ENCODE results near the gene CD83.
A peak's percentile ranks its signal among the peaks of the same experiment; 100 is the strongest.

CD83 gene, protein sequence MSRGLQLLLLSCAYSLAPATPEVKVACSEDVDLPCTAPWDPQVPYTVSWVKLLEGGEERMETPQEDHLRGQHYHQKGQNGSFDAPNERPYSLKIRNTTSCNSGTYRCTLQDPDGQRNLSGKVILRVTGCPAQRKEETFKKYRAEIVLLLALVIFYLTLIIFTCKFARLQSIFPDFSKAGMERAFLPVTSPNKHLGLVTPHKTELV

DNA sequence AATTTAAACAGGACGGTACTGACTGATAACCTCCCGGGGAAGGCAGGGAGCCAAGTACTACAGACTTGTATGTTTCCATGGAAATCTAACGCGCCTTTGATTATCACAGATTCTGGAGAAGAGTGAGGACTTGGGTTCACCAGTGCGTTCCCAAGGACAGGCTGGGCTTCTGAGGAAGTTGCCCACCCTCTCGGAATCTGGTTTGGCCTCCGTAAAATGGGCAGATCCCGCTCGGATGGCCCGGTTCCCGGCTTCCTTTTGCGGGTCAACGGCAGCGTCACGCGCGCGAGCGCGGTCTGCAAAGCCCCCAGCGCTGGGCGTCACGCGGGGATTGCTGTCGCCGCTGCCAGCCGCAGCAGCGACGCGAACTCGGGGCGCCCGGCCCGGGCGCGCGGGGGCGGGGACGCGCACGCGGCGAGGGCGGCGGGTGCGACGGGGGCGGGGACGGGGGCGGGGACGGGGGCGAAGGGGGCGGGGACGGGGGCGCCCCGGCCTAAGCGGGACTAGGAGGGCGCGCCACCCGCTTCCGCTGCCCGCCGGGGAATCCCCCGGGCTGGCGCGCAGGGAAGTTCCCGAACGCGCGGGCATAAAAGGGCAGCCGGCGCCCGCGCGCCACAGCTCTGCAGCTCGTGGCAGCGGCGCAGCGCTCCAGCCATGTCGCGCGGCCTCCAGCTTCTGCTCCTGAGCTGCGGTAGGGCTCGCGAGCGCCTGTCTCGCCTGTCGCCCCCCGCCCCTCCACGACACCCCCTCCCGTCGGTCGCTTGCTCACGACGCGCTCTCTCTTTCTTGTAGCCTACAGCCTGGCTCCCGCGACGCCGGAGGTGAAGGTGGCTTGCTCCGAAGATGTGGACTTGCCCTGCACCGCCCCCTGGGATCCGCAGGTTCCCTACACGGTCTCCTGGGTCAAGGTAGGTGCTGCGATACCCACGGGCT lies at the start of gene CD83:
TSS of gene CD83 (plus strand) at position 615 of the 933 bp plus-strand sequence. CDS start at position 655, 40 bp downstream.
- peak; percentile 72 to 88 (median 82) for DNase-seq

- DNase-seq = no peak
Measured at GRCh38 chr6:14068133-14068532, 49.4 kb upstream of the CD83 start.

- no peak for DNase-seq
Measured at GRCh38 chr6:14068623-14069022, 48.9 kb upstream of the CD83 start.

DNA sequence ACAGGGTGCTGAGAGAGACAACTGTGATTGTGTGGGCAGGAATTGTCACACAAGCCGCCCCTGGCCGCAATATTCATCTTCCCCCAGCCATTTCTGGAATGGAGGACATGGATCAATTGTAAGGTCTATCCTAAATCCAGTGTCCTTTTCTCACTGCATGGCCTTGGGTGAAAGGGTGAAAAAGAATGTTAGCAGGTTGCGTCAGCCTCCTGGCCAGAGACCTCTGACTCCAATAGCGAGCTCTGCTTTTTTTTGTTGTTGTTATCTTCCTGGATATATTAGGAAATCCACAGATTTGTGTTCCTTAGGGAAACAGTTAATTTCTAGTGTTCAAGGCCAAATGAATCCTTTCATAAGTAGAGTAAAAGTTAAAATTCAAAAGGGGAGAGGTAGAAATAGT lies 47.1 kb upstream of the CD83 start:
- no peak for DNase-seq

DNA sequence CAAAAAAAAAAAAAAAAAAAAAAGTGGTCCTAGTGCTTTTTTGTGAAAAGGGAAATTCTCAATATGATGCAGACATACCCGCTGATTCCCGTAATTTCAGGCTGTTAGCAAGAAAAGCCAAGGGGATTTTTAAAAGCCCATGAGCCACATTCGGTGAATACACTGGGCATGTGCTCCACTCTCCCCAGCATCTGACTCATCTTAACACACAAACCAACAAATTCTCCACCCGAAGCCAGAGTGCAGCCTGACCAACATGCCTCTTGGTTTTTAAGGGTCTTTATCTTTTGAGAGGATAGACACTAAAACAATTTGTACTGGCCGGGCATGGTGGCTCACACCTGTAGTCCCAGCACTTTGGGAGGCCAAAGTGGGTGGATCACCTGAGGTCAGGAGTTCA lies 45.5 kb upstream of the CD83 start:
- DNase-seq = no peak

- peak in 1 of 6 experiments; percentile 17 for DNase-seq
Measured at GRCh38 chr6:14073561-14074354, 43.8 kb upstream of the CD83 start.

DNA sequence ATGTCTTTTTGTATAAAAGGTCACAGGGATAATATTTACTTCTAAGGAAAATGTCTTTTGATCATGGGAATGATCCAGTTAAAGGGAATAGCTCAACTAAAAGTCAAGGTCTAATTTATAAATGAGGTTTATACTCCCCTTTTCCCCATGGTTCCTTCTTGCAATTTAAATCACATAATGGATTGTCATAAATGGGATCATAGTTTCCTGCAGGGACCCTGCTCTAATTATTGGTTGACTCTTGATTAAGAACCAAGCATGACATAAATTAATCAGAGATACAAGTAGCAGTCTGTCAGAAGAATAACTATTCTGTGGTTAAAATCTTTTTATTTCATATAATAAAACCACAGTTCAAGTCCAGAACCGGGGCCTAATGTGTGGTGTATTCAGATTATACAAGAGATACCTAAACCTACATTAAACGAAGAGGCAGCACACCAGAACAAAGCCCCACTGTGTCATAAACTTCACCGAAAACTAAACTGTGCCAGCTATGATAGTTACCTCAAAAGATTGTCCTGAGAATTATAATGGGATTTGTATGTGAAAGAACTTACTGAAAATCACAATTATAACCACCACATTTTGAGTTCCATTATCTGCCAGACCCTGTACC lies 43.0 kb upstream of the CD83 start:
- DNase-seq = no peak

GRCh38 chr6:14075095-14075503 lies 42.5 kb upstream of the CD83 start:
- DNase-seq = peak in 3 of 6 experiments; percentile 60 to 66 (median 63)

DNA sequence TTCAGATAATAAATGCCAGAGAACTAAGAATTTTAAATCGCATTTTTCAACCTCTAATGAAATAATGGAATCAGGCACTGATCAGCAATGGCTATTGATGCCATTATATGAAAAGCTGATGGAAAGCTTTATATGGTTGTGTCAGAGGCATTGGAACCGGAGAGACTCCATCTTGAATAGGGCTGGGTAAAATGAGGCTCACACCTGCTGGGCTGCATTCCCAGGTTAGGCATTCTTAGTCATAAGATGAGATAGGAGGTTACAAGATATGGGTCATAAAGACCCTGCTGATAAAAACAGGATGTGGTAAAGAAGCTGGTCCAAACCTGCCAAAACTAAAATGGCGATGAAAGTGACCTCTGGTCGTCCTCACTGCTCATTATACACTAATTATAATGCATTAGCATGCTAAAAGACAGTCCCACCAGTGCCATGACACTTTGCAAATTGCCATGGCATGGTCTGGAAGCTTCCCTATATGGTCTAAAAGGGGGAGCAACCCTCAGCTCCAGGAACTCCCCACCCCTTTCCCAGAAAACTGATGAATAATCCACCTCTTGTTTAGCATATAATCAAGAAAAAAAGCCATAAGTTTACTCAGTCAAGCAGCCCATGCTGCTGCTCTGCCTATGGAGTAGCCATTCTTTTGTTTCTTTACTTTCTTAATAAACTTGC lies 40.2 kb upstream of the CD83 start:
- no peak for DNase-seq

DNA sequence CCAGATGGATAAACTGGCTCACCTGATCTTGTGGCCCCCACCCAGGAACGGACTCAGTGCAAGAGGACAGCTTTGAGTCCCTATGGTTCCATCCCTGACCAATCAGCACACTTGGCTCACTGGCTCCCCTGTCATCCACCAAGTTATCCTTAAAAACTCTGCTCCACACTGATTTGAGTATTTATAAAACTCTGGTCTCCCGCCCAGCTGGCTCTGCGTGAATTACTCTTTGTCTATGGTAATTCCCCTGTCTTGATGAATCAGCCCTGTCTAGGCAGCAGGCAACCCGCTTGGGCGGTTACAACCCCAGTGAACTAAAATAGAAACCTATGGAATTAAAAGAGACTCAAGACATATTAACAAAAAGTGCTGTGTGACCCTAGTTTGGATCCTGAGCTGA lies 38.1 kb upstream of the CD83 start:
- DNase-seq = no peak

DNA sequence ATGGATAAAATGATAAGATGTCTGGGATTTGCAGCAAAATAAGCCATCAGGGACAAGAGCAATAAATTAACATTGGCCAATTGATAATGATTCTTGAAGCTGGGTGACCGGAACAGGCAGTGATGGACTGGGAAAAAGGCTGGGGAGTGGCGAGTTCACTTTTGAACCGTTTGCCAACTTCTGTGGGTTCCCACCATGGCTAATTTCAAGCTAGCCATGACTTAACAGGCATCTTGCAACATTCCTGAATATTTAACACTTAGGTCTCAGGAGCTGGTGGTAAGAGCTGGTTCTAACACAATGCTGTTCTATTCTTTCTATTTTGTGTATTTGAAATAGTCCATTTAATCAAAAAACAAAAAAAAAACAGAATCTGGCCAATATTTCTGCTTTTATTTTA lies 37.6 kb upstream of the CD83 start:
- DNase-seq = no peak

DNA sequence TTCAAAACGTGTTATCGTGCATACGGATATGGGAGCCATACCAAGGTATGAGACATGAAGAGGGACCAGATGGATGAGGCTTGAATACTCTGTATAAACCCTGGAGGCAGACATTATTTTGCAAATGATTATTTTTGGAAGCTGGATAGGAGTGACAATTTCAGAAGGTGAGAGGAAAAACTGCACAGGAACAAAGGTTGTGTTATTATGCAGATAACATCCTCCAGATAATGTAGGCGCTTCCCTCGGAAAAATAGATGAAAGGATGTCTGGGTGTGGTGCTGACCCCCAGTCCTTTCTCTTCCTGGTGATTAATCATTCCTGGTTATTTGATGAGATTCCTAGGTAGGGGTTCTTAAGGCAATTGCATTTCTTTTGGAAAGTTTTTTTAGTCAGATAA lies 36.4 kb upstream of the CD83 start:
- DNase-seq = no peak

- DNase-seq = no peak
Measured at GRCh38 chr6:14082771-14083170, 34.8 kb upstream of the CD83 start.

DNA sequence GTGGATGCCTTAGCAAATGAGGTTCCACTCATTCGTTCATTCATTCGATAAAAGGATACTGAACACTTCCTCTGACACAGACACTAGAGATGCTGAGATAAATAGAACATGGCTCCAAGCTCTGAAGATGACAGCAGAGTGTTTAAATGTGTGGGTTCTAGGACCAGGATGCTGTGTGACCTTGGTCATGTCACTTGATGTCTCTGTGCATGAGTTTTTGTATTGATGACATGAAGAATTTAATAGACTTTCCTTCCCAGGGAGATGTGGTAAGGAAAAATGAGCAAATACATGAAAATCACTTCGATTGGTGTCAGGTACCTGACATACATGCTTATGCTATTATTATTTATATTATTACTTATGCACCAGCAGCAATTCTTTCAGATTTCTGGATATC lies 34.3 kb upstream of the CD83 start:
- no peak for DNase-seq

DNA sequence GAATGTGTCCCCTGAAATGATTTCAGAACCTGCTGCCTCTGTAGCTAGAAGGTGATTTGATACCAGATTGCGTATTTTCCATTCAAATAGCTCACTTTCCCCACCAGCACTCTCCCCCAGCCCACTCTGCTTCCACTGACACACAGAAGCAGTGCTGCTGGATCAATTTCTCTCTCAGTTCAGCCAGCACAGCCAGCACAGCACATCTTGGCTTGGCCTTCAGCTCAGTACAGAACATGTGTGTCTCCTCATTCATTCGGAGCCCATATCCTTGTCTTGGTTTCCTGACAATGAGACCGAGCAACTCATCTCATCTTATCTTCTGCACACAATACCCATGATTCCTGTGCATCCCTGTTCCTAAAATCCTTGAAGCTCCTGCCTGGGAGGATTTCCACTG lies 33.8 kb upstream of the CD83 start:
- no peak for DNase-seq

- no peak for DNase-seq
Measured at GRCh38 chr6:14084388-14084787, 33.2 kb upstream of the CD83 start.

GRCh38 chr6:14085176-14085787 lies 32.3 kb upstream of the CD83 start:
- DNase-seq = no peak

DNA sequence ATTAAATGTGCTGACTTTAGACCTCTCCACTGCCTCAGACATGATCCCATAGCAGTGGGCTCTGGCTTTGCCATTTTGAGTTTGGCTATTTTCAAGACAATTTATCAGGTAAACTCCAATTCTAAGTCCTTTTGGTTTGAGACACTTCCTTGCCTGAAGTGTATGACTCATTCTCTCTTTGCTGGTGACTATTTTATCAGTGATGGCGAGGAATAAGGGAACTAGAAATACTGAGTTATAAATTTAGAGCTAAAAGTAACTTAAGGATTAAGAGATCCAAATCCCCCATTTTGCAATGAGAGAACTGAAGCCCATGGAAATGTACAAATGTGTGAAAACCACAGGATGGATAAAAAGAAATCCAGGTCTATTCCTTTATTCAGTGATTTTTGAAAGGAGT lies 30.9 kb upstream of the CD83 start:
- DNase-seq = no peak

- no peak for DNase-seq
Measured at GRCh38 chr6:14088600-14089192, 28.9 kb upstream of the CD83 start.

DNA sequence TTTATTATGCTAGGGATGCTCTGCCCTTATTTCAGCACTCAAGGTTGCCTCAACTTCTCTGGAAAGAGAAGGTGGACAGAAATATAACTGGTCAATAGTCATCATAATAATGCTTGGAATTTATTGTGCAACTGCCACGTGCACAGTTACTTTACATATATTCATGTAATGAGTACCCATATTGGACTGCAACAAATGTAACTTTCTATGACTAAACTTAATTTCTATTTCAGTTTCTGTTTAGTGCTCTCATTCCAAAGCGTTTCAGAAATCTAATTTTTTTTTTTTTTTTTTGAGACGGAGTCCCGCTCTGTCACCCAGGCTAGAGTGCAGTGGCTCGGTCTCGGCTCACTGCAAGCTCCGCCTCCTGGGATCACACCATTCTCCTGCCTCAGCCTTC lies 28.3 kb upstream of the CD83 start:
- DNase-seq = no peak

GRCh38 chr6:14091339-14091978 lies 26.1 kb upstream of the CD83 start:
- no peak for DNase-seq
